Fibroblast of mammary gland (primary cell): ENCODE results near the gene PNP.

Source experiments
- DNase-seq: peaks from one replicate; pipeline ENCODE4 v3.0.0-alpha.2; 2010; ENCODE audit warnings: low read depth
- H3K4me3 ChIP-seq: 2 replicates; pipeline ENCODE4 v1.5.1; 2011; ENCODE audit warnings: low read depth, mild to moderate bottlenecking, low read length, moderate library complexity; ENCODE audit not compliant: control insufficient read depth
- TF ChIP-seq, protein P1 (sequence below): conservative IDR thresholded peaks from 2 replicates; pipeline ENCODE4 v1.5.1; 2011; ENCODE audit warnings: low read depth, low read length, inconsistent platforms; ENCODE audit not compliant: control insufficient read depth, insufficient read depth

PNP gene

DNA sequence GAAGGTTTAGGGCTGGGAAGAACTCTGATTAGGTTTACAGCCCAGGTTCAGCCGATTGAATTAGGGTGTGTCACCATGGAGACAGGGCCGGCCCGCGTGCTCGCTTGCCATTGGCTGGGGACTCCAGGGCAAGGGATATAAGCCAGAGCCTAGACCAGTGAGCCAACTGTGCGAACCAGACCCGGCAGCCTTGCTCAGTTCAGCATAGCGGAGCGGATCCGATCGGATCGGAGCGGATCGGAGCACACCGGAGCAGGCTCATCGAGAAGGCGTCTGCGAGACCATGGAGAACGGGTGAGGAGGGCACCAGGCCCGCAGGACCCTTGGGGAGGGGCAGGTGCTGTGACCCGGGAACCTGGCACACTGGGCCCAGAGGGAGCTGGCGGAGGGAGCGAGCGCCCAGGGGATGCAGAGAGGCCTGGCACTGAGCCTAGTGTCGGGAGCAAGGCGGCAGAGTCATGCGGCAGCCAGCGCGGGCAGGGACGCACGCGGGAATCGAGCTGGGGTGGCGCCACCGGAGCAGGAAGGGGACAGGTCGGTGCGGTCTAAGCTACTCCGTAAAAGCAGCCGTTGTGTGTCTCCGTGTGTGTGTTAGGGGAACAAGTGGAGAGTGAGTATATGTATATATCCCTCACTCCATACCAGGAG, at the start of gene PNP:
Gene PNP, plus strand, starts transcription at position 165 of the 648 bp plus-strand sequence. Its CDS starts 119 bp downstream, at position 284.
- peak within 1 kb of the TSS; percentile 97 for H3K4me3 ChIP-seq
- TF ChIP-seq, protein P1, sequence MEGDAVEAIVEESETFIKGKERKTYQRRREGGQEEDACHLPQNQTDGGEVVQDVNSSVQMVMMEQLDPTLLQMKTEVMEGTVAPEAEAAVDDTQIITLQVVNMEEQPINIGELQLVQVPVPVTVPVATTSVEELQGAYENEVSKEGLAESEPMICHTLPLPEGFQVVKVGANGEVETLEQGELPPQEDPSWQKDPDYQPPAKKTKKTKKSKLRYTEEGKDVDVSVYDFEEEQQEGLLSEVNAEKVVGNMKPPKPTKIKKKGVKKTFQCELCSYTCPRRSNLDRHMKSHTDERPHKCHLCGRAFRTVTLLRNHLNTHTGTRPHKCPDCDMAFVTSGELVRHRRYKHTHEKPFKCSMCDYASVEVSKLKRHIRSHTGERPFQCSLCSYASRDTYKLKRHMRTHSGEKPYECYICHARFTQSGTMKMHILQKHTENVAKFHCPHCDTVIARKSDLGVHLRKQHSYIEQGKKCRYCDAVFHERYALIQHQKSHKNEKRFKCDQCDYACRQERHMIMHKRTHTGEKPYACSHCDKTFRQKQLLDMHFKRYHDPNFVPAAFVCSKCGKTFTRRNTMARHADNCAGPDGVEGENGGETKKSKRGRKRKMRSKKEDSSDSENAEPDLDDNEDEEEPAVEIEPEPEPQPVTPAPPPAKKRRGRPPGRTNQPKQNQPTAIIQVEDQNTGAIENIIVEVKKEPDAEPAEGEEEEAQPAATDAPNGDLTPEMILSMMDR = no peak
- peak; percentile 91 for DNase-seq

DNA sequence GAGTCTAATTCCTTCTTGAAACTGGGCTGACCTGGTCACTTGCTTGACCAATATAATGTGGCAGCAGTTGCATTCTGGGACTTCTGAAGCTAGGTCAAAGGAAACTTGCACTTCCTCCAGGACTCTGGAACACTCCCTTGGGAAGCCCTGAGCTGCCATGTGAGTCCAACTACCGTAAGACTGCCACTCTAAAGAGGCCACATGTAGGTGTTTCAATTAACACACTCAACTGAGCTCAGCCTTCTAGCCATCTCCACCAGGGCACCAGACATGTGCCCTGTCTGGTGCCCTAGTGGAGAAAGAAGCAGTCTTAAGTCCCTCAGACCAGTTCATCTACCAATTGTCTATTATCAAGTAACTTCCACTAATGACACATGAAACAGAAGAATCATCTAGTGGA, 49.8 kb upstream of the PNP start:
- H3K4me3 ChIP-seq = no peak overlapping the region
- TF ChIP-seq, protein P1 = no peak
- DNase-seq = no peak

DNA sequence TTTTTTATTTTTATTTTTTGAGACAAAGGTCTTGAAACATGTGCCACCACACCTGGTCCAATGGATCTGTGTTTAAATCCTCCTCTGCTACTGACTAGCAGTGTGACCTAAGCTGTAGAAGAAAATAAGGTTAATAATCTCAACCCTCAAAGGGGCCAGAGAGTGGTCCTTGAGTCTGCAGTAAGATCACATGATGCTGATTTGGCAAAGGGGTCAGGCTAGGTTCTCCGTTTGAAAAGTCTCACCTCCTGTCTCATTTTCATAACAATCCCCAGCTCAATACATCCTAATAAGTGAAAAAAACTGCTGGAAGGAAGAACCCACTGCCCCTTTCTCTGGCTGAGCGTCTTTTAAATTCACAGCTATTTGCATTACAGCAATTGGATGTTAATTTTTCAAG, 47.9 kb upstream of the PNP start:
- TF ChIP-seq, protein P1 = no peak
- no peak for DNase-seq
- H3K4me3 ChIP-seq = no peak overlapping the region

DNA sequence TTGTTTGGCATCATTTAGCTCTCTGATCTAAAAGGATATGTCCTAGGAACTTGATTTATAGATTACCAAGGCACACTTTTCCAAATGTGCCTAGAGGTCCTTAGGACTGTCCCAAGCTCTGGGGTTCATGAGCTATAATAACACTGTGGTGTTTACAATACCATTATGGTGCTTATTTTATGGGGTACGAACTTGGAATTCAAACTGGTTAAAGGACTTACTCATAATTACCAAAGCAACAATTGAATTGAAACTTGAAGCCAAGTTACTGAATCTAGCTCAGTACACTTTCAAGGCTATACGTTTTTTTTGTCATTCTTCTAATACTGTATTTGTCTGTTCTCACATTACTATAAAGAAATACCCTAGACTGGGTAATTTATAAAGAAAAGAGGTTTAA, 46.3 kb upstream of the PNP start:
- H3K4me3 ChIP-seq = no peak overlapping the region
- no peak for DNase-seq
- TF ChIP-seq, protein P1 = no peak

DNA sequence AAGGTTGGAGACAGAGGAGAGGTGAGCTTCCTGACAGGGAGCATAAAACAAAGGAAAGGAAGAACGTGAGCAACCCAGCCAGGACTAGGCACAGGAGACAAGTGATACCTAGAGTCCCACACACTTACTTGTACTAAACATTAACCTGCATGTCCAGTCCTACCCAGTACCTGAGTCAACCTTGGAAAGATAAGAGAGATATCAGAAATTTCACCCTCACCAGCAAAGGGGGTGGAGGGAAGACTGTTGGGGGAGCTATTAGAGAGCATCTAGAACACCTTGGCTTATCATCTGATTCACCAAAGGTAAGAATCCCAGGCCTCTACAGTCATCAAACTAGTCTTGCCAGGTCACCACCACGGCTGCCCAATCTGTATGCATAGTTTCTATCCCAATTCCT, 44.4 kb upstream of the PNP start:
- DNase-seq = no peak
- H3K4me3 ChIP-seq = no peak overlapping the region
- TF ChIP-seq, protein P1 = no peak

DNA sequence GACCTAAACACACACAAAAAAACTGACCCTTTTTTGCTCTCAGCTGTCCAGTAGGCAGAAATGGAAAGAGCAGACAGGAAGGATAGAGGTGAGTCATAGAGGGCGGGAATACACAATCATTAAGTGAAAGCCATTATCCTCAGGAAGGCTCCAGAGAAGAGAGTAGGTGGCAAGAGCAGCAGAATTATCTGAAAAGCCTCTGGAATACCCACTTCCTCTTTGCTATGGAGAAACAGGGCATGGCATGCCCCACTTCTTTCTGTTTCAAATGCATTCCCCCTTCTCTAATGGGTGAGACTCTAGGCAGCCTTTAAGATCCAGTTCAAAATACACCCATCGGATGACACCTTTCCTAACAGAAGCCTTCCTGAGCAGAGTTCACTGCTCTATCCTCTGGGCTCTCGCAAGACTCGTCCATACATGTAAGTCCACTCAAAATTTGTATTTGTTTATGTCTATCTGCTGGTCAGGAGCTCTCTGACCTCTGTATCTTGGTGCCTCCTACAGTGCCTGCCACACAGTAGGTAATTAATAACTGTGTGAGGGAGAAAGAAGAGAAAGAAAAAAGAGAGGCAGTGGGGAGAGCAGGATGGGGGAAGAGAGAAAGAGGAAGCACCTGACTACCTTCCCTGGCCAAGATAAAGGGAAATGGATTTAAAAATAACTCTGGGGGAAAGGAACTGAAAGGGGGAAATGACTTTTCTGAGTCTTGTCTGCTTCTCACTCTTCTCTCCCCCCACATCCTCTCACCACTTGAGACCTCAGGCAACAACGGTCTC, 41.8 kb upstream of the PNP start:
- TF ChIP-seq, protein P1 = no peak
- H3K4me3 ChIP-seq = no peak overlapping the region
- DNase-seq = peak; percentile 68
